Loucy (cell line): ENCODE results near the gene DSCAML1.

ENCODE experiments used
- H2AFZ ChIP-seq: fragments of 200-600 bp; sonication (generic); 2 replicates; pipeline ENCODE4 v1.6.0; 2016; ENCODE audit warnings: antibody characterized with exemption, mild to moderate bottlenecking, low read length, moderate library complexity
- H3F3A ChIP-seq: fragments of 200-600 bp; 2 replicates; pipeline ENCODE4 v1.6.0; 2016; ENCODE audit warnings: antibody characterized with exemption, low read depth, mild to moderate bottlenecking
- H3K27me3 ChIP-seq: fragments of 200-600 bp; sonication (generic); 2 replicates; pipeline ENCODE4 v1.6.1; 2014; ENCODE audit warnings: low read length, mild to moderate bottlenecking; ENCODE audit not compliant: insufficient read depth, poor library complexity, severe bottlenecking
- H3K36me3 ChIP-seq: fragments of 200-600 bp; sonication (generic); 2 replicates; pipeline ENCODE4 v1.6.1; 2016; ENCODE audit warnings: low read length; ENCODE audit not compliant: insufficient read depth
- H3K4me1 ChIP-seq: fragments of 200-600 bp; sonication (generic); 2 replicates; pipeline ENCODE4 v1.5.1; 2014; ENCODE audit warnings: low read length, mild to moderate bottlenecking; ENCODE audit not compliant: insufficient read depth, poor library complexity, severe bottlenecking
- H3K4me2 ChIP-seq: fragments of 200-600 bp; sonication (generic); 2 replicates; pipeline ENCODE4 v1.6.0; 2014; ENCODE audit warnings: antibody characterized with exemption, low read length, low read depth, mild to moderate bottlenecking; ENCODE audit not compliant: poor library complexity, severe bottlenecking
- H3K4me3 ChIP-seq: fragments of 200-600 bp; sonication (generic); 2 replicates; pipeline ENCODE4 v1.5.1; 2014; ENCODE audit warnings: low read length, mild to moderate bottlenecking, mixed read lengths; ENCODE audit not compliant: poor library complexity, severe bottlenecking
- H3K79me2 ChIP-seq: fragments of 200-600 bp; sonication (generic); 2 replicates; pipeline ENCODE4 v1.6.1; 2014; ENCODE audit warnings: low read length; ENCODE audit not compliant: insufficient read depth
- H3K9ac ChIP-seq: fragments of 200-600 bp; sonication (generic); 2 replicates; pipeline ENCODE4 v1.6.0; 2014; ENCODE audit warnings: mild to moderate bottlenecking, low read depth, low read length, moderate library complexity; ENCODE audit not compliant: poor library complexity, severe bottlenecking
- H3K9me2 ChIP-seq: fragments of 200-600 bp; sonication (generic); replicated peaks from 2 replicates; pipeline ENCODE4 v1.6.1; 2016; ENCODE audit warnings: low read depth, low read length, mixed read lengths
- H3K9me3 ChIP-seq: fragments of 200-600 bp; sonication (generic); 2 replicates; pipeline ENCODE4 v1.6.1; 2014; ENCODE audit warnings: mild to moderate bottlenecking, antibody characterized with exemption, low read length, low read depth; ENCODE audit not compliant: insufficient read depth
- H4K20me1 ChIP-seq: fragments of 200-600 bp; sonication (generic); 2 replicates; pipeline ENCODE4 v1.6.0; 2014; ENCODE audit warnings: antibody characterized with exemption, low read length, mild to moderate bottlenecking; ENCODE audit not compliant: insufficient read depth, poor library complexity, severe bottlenecking
- EZH2phosphoT487 ChIP-seq: fragments of 200-600 bp; IDR thresholded peaks from 2 replicates; pipeline ENCODE4 v1.6.1; 2018; ENCODE audit warnings: antibody characterized with exemption, mild to moderate bottlenecking, moderate library complexity, borderline replicate concordance
- TF ChIP-seq, protein P1 (sequence below): fragments of 200-600 bp; sonication (generic); conservative IDR thresholded peaks from 2 replicates; pipeline ENCODE4 v1.5.1; 2014; ENCODE audit warnings: mild to moderate bottlenecking, antibody characterized with exemption, low read length

The DSCAML1 gene

DNA sequence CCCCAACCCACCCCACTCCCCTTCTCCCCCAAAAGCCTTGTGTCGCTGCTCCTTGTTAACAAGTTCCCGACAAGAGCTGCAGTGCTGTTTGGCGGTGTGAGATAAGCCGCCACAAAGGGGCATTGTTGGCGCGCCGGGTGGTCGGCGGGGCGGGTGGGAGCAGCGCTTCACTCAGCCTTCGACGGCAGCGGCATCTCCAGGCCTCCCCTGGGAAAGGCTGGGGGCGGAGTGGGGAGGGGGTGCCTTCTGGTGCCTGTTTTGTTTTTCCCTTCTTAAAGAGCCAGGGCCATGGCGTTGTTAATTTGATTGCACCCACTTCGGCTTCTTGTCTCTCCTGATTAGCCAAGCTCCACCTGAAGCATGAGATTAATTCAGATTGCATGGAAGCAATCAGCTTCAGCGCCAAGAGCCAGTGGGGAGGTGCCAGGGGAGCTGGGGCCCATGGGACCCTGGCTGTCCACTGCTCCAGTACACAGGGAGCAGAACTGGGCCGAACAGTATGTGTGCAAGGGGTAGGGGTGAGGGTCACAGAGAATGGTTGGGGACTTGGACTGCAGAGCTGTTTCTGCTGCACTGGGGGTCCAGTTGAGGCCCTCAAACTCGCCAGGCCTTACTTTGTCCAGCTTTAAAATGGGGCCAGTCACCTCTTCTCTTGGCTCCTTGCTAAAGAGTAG is 304.3 kb downstream of the DSCAML1 start:
- no peak overlapping the region for H2AFZ ChIP-seq
- H3K27me3 ChIP-seq, result no peaks in the 10 kb centered on the region
- H3K9ac ChIP-seq, result no peak overlapping the region
- H3K9me2 ChIP-seq, result no peaks in the 10 kb centered on the region
- H4K20me1 ChIP-seq, result no peaks in the 10 kb centered on the region
- no peaks in the 10 kb centered on the region for H3K79me2 ChIP-seq
- no peaks in the 10 kb centered on the region for H3F3A ChIP-seq
- no peaks in the 10 kb centered on the region for H3K4me1 ChIP-seq
- H3K36me3 ChIP-seq, result no peaks in the 10 kb centered on the region
- H3K4me2 ChIP-seq, result no peak overlapping the region
- no peaks in the 10 kb centered on the region for H3K9me3 ChIP-seq
- TF ChIP-seq, protein P1, sequence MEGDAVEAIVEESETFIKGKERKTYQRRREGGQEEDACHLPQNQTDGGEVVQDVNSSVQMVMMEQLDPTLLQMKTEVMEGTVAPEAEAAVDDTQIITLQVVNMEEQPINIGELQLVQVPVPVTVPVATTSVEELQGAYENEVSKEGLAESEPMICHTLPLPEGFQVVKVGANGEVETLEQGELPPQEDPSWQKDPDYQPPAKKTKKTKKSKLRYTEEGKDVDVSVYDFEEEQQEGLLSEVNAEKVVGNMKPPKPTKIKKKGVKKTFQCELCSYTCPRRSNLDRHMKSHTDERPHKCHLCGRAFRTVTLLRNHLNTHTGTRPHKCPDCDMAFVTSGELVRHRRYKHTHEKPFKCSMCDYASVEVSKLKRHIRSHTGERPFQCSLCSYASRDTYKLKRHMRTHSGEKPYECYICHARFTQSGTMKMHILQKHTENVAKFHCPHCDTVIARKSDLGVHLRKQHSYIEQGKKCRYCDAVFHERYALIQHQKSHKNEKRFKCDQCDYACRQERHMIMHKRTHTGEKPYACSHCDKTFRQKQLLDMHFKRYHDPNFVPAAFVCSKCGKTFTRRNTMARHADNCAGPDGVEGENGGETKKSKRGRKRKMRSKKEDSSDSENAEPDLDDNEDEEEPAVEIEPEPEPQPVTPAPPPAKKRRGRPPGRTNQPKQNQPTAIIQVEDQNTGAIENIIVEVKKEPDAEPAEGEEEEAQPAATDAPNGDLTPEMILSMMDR, result no peak
- TF ChIP-seq EZH2phosphoT487, result no peak
- no peak overlapping the region for H3K4me3 ChIP-seq

GRCh38 chr11:117490911-117491310 is 306.1 kb downstream of the DSCAML1 start:
- no peak overlapping the region for H2AFZ ChIP-seq
- no peak overlapping the region for H3K4me3 ChIP-seq
- TF ChIP-seq EZH2phosphoT487, result no peak
- TF ChIP-seq, protein P1, result no peak
- H4K20me1 ChIP-seq, result no peaks in the 10 kb centered on the region
- H3K4me1 ChIP-seq, result no peaks in the 10 kb centered on the region
- H3K79me2 ChIP-seq, result no peaks in the 10 kb centered on the region
- no peaks in the 10 kb centered on the region for H3K9me3 ChIP-seq
- no peaks in the 10 kb centered on the region for H3K27me3 ChIP-seq
- H3K9ac ChIP-seq, result no peak overlapping the region
- H3K4me2 ChIP-seq, result no peak overlapping the region
- no peaks in the 10 kb centered on the region for H3K36me3 ChIP-seq
- no peaks in the 10 kb centered on the region for H3K9me2 ChIP-seq
- H3F3A ChIP-seq, result no peaks in the 10 kb centered on the region

DNA sequence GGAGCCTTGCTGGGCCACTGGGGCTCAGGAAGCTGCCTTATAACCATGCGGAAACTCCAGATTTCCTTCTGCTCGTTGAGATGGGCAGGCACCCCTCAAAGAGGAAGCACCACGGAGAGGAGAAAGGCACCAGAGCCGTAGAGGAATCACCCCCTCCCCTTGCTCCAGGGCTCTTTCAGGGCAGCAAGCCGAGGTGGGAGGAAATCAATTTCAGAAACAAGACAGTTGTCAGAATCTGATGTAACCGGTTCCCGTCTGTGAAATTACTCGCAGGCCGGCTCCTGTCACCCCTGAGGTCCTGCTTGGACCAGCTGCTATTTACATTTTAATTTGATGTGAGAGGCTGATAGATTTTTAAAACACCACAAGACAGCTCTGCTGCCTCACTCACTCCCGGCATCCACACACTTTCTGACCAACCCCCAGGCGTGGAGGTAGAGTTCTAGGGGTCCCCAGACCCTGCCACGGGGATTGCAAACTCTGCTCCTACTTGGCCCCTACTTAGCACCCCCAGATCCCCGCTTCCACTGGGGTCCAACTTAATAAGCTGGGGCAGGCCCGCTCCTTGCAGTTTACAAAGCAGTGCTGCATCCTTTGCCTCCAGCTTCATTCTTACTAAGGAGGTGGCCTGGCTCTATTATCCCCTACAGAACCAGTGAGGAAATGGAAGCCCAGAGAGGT is 306.9 kb downstream of the DSCAML1 start:
- no peak overlapping the region for H3K4me2 ChIP-seq
- no peaks in the 10 kb centered on the region for H3K4me1 ChIP-seq
- no peak for TF ChIP-seq EZH2phosphoT487
- TF ChIP-seq, protein P1, result no peak
- H3K27me3 ChIP-seq, result no peaks in the 10 kb centered on the region
- no peaks in the 10 kb centered on the region for H3K36me3 ChIP-seq
- no peaks in the 10 kb centered on the region for H3K9me3 ChIP-seq
- no peaks in the 10 kb centered on the region for H3K79me2 ChIP-seq
- H3K9me2 ChIP-seq, result no peaks in the 10 kb centered on the region
- no peak overlapping the region for H3K9ac ChIP-seq
- H2AFZ ChIP-seq, result no peak overlapping the region
- no peaks in the 10 kb centered on the region for H3F3A ChIP-seq
- no peaks in the 10 kb centered on the region for H4K20me1 ChIP-seq
- H3K4me3 ChIP-seq, result no peak overlapping the region
